CD4-positive, alpha-beta T cell treated with Interleukin-17A for 1 hour (primary cell): ENCODE data around the gene DPP10.
"Not testable (repeated sequence)": the region's sequence is repeated elsewhere in the genome, so short reads cannot be mapped to it uniquely, and the experiment has no call there.

Source experiments
- DNase-seq: peaks from one replicate; pipeline ENCODE4 v3.0.0-alpha.2; 2020

DPP10 gene

GRCh38 chr2:115034801-115035200, 592.4 kb downstream of the DPP10 start:
- DNase-seq, result no peak

GRCh38 chr2:115036818-115037217, 594.4 kb downstream of the DPP10 start:
- DNase-seq, result no peak

- DNase-seq, result no peak
These were observed 615.0 kb downstream of the DPP10 start for GRCh38 chr2:115057473-115057872.

GRCh38 chr2:115070002-115070401, 627.6 kb downstream of the DPP10 start:
- no peak for DNase-seq

GRCh38 chr2:115071534-115071933, 629.1 kb downstream of the DPP10 start:
- no peak for DNase-seq

- DNase-seq, result no peak
These were observed 633.4 kb downstream of the DPP10 start for GRCh38 chr2:115075800-115076199.

- no peak for DNase-seq
These were observed 635.2 kb downstream of the DPP10 start for GRCh38 chr2:115077626-115078025.

GRCh38 chr2:115083225-115083624, 640.8 kb downstream of the DPP10 start:
- no peak for DNase-seq

- DNase-seq, result no peak
These were observed 641.3 kb downstream of the DPP10 start for GRCh38 chr2:115083711-115084110.

- DNase-seq, result no peak
These were observed 642.0 kb downstream of the DPP10 start for GRCh38 chr2:115084446-115084845.

- DNase-seq, result not testable (repeated sequence)
These were observed 643.7 kb downstream of the DPP10 start for GRCh38 chr2:115086051-115086620.

GRCh38 chr2:115094441-115094840, 652.0 kb downstream of the DPP10 start:
- no peak for DNase-seq

GRCh38 chr2:115105966-115106365, 663.5 kb downstream of the DPP10 start:
- DNase-seq, result no peak

- DNase-seq, result no peak
These were observed 672.7 kb downstream of the DPP10 start for GRCh38 chr2:115115135-115115534.

- no peak for DNase-seq
These were observed 675.9 kb downstream of the DPP10 start for GRCh38 chr2:115118306-115118705.

- DNase-seq, result no peak
These were observed 676.6 kb downstream of the DPP10 start for GRCh38 chr2:115119086-115119485.

- no peak for DNase-seq
These were observed 680.3 kb downstream of the DPP10 start for GRCh38 chr2:115122701-115123100.

GRCh38 chr2:115124817-115125216, 682.4 kb downstream of the DPP10 start:
- no peak for DNase-seq

GRCh38 chr2:115129536-115129935, 687.1 kb downstream of the DPP10 start:
- DNase-seq, result no peak

- no peak for DNase-seq
These were observed 718.2 kb downstream of the DPP10 start for GRCh38 chr2:115160531-115161080.

GRCh38 chr2:115161081-115161770, 718.8 kb downstream of the DPP10 start:
- no peak for DNase-seq

- DNase-seq, result no peak
These were observed 719.5 kb downstream of the DPP10 start for GRCh38 chr2:115161771-115162493.

- no peak for DNase-seq
These were observed 720.3 kb downstream of the DPP10 start for GRCh38 chr2:115162494-115163293.
